ENCODE results near the gene TRIM15.

TRIM15 gene

GRCh38 chr6:30188541-30188940, 25.2 kb downstream of the TRIM15 start:
- DNase-seq, result no peak
- TF ChIP-seq POLR2A (IDR thresholded peaks at IDR 0.05; ENCODE audit: low read length), result no peak
- no peak for TF ChIP-seq GATA1 (IDR thresholded peaks at IDR 0.05; ENCODE audit: low read depth, low read length)

- DNase-seq, result no peak
- TF ChIP-seq POLR2A (IDR thresholded peaks at IDR 0.05; ENCODE audit: low read length), result no peak
- TF ChIP-seq GATA1 (IDR thresholded peaks at IDR 0.05; ENCODE audit: low read depth, low read length), result no peak
Measured at GRCh38 chr6:30192076-30192475, 28.7 kb downstream of the TRIM15 start.

- TF ChIP-seq GATA1 (IDR thresholded peaks at IDR 0.05; ENCODE audit: low read depth, low read length) (no peak), POLR2A (IDR thresholded peaks at IDR 0.05; ENCODE audit: low read length) (no peak)
Measured at GRCh38 chr6:30194797-30195690, 31.7 kb downstream of the TRIM15 start.

GRCh38 chr6:30195951-30196350, 32.6 kb downstream of the TRIM15 start:
- DNase-seq, result no peak
- TF ChIP-seq POLR2A (IDR thresholded peaks at IDR 0.05; ENCODE audit: low read length), result no peak
- no peak for TF ChIP-seq GATA1 (IDR thresholded peaks at IDR 0.05; ENCODE audit: low read depth, low read length)

More at GRCh38 chr6:30194797-30195690, 31.7 kb downstream of the TRIM15 start:
- no peak for DNase-seq

- DNase-seq, result no peak
- TF ChIP-seq GATA1 (IDR thresholded peaks at IDR 0.05; ENCODE audit: low read depth, low read length), result no peak
- TF ChIP-seq POLR2A (IDR thresholded peaks at IDR 0.05; ENCODE audit: low read length), result no peak
Measured at GRCh38 chr6:30196376-30196775, 33.0 kb downstream of the TRIM15 start.

DNA sequence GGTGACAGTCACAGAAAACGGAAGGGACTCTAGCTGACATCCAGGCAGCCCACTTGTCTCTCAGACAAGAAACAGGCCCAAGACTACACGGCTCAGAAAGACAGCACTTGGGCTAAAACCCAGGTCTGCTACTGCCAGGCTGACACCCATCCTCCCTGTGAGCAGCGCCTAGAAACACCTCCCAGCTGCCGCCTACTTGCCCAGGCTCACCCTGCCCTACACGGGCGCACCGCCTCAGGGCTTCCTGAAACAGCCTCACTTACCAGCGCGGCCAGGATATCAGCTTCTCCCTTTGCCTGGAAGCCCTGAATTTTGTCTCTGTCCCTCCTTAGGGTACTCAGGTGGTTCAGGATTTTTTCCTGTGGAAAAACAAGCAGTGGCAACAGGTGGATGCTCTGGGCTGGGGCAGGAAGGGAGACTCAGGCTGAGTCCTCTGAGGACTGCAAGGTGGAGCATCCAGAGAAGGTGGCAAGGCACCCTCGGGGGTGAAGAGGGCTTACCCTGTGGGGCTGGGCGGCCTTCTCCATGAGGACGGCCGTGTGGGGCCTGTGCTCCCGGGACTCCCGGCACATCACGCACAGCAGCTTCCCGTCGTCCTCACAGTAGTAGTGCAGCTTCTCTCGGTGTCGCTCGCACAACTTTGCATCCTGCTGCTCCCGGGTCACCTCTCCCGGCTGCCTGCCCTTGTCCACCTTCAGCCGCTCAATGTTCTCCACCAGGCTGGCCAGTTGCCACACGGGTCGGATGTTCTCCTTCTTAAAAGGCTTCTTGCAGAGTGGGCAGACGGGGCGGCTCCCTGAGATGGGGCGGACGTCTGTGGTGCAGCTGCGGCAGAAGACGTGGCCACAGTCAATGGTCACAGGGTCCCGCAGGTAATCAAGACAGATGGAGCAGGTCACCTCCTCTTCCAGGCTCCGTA, 35.1 kb downstream of the TRIM15 start:
- TF ChIP-seq GATA1 (IDR thresholded peaks at IDR 0.05; ENCODE audit: low read depth, low read length) (no peak), POLR2A (IDR thresholded peaks at IDR 0.05; ENCODE audit: low read length) (no peak)
- no peak for DNase-seq

GRCh38 chr6:30200551-30201281, 37.4 kb downstream of the TRIM15 start:
- no peak for TF ChIP-seq POLR2A (IDR thresholded peaks at IDR 0.05; ENCODE audit: low read length)
- no peak for TF ChIP-seq GATA1 (IDR thresholded peaks at IDR 0.05; ENCODE audit: low read depth, low read length)
- DNase-seq, result no peak

- TF ChIP-seq GATA1 (IDR thresholded peaks at IDR 0.05; ENCODE audit: low read depth, low read length) (no peak), POLR2A (IDR thresholded peaks at IDR 0.05; ENCODE audit: low read length) (no peak)
- DNase-seq, result no peak
Measured at GRCh38 chr6:30202366-30202765, 39.0 kb downstream of the TRIM15 start.

DNA sequence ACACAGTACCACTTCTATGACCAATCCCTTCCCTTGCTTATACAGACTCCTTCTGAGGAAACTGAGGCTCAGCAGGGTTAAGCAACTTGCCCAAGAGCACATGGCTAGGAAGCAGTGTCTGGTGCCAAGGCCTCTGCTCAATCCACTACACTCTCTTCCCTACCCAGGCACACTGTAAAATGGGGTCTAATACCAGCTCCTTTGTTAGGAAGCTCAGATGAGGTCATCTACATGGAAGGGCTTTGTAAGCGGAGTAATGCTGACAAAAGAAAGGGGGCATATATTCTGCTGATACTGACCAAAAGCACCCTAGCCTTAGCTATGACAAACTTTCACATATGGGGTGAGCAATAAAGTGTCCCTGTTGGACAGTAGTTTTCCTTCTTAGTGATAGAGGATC, 40.8 kb downstream of the TRIM15 start:
- TF ChIP-seq POLR2A (IDR thresholded peaks at IDR 0.05; ENCODE audit: low read length), result no peak
- TF ChIP-seq GATA1 (IDR thresholded peaks at IDR 0.05; ENCODE audit: low read depth, low read length), result no peak
- no peak for DNase-seq

GRCh38 chr6:30206152-30206551, 42.8 kb downstream of the TRIM15 start:
- no peak for TF ChIP-seq GATA1 (IDR thresholded peaks at IDR 0.05; ENCODE audit: low read depth, low read length)
- no peak for TF ChIP-seq POLR2A (IDR thresholded peaks at IDR 0.05; ENCODE audit: low read length)
- no peak for DNase-seq

- no peak for DNase-seq
- TF ChIP-seq POLR2A (IDR thresholded peaks at IDR 0.05; ENCODE audit: low read length) (no peak), GATA1 (IDR thresholded peaks at IDR 0.05; ENCODE audit: low read depth, low read length) (no peak)
Measured at GRCh38 chr6:30206799-30207618, 43.7 kb downstream of the TRIM15 start.

GRCh38 chr6:30207619-30208295, 44.4 kb downstream of the TRIM15 start:
- DNase-seq, result no peak
- TF ChIP-seq GATA1 (IDR thresholded peaks at IDR 0.05; ENCODE audit: low read depth, low read length) (no peak), POLR2A (IDR thresholded peaks at IDR 0.05; ENCODE audit: low read length) (no peak)

Data from erythroblast (primary cell).